OCI-LY1 (cell line): ENCODE results near the gene GABRD.

ENCODE experiments used
- EZH2 ChIP-seq: fragments of 200-600 bp; sonication (generic), shearing (Covaris generic); IDR thresholded peaks from 2 replicates; pipeline ENCODE4 v1.8.0; 2017; ENCODE audit warnings: borderline replicate concordance, mixed run types, mild to moderate bottlenecking, antibody characterized with exemption, low read length, moderate library complexity, mixed read lengths
- TF ChIP-seq, protein P1 (sequence below): fragments of 200-600 bp; sonication (generic), shearing (Covaris generic); IDR thresholded peaks from 2 replicates; pipeline ENCODE4 v1.5.1; 2017; ENCODE audit warnings: mild to moderate bottlenecking, antibody characterized with exemption, low read length, moderate library complexity, mixed read lengths

DNA sequence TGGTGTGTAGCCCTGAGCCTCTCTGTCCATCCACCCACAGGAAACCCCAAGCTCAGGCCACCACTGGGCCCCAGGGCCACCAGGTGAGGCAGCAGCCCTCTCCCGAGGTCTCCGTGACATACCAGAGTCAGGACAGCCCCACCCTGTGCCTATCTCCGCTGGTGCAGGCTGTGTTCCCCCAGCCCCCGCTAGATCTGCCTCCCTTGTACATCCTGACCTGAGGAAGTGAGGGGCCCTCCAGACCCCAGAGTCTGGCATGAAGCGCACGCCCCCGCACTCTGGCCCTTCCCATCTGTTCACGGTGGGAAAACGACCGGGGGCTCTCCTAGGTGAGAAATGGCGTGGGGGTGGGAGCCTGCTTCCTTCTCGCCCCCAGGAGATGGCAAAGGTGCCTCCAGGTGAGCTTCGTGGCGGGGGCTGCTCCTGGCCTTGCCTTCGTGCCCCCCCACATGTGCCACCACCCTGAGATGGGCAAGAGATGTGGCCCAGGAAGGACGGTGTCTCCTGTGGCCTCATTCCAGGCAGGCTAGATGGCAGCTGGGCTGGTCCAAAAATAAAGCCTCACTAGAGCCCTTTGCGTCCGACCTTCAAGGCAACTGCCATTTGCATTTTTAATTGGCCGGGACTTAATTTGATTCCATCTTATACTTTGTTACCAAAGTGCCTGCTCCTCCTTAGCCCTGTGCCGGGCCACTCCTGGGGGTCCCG is 3.1 kb downstream of the GABRD start:
- TF ChIP-seq, protein P1, sequence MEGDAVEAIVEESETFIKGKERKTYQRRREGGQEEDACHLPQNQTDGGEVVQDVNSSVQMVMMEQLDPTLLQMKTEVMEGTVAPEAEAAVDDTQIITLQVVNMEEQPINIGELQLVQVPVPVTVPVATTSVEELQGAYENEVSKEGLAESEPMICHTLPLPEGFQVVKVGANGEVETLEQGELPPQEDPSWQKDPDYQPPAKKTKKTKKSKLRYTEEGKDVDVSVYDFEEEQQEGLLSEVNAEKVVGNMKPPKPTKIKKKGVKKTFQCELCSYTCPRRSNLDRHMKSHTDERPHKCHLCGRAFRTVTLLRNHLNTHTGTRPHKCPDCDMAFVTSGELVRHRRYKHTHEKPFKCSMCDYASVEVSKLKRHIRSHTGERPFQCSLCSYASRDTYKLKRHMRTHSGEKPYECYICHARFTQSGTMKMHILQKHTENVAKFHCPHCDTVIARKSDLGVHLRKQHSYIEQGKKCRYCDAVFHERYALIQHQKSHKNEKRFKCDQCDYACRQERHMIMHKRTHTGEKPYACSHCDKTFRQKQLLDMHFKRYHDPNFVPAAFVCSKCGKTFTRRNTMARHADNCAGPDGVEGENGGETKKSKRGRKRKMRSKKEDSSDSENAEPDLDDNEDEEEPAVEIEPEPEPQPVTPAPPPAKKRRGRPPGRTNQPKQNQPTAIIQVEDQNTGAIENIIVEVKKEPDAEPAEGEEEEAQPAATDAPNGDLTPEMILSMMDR, result no peak
- no peak for TF ChIP-seq EZH2
